GM19240 (cell line): ENCODE data around the gene SDCCAG8.

ENCODE experiments used
- DNase-seq: peaks from one replicate; pipeline ENCODE4 v3.0.0; 2011; ENCODE audit warnings: low spot score; ENCODE audit not compliant: insufficient read length

SDCCAG8 gene

DNA sequence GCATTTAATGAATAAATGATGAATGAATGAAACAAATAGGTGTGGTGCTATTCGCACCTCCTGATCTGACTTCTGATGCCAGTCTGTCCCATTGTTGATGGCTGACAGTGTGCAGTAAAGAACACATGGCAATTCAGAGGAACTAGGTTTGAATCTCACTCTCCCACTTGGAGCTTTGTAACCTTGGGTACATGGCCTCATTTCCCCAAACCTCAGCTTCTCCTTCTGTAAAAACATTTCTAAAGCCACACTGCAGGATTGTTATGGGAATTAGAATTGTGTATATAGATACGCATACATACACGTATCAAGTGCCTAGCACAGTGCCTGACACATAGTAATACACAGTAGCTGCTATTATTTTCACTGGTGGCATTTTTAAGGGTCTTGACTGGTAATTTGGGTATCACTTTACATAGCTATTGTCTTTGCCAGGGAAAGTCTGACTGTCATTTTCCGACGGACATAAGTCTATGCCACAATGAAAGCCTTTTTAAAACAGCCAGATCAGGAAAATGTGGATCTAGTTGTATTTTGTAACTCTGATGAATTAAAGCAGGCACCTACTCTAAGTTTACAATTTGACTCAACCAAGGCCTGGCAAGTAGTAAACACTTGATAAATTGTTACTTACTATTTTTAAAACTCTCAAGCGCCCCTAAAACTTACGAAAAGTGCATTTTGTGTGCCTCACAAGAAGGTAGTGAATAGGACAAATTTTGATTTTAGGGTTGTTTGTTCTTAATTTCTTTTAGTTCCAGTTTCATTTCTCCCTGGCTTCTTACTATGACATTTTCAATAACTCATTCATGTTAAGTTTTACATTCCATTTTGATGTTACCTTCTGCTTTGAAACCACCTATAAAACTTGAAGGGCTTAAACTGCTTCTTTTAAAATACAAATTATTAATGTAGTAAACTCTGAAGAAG, 164.4 kb downstream of the SDCCAG8 start:
- DNase-seq: no peak

GRCh38 chr1:243420946-243421685, 165.3 kb downstream of the SDCCAG8 start:
- no peak for DNase-seq

- DNase-seq: peak; percentile 19
These were observed 165.9 kb downstream of the SDCCAG8 start for GRCh38 chr1:243421784-243422183.

DNA sequence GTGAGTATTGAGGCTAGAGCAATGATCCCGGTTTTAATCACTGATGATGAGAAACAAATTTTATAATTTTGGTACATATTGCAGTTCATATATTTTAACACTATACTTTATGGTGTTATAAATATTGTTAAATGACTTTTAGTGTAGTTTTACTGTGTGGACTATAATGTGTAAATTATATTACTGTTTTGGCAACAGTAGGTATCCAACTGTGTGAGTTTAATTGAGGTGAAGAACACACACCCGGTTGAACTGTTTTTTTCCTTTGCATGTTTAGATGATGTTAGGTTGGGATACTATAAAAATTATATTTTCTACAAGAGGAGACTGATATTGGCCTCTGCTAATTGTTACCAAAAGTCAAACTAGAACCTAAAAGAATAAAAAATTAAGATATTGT, 166.5 kb downstream of the SDCCAG8 start:
- no peak for DNase-seq

DNA sequence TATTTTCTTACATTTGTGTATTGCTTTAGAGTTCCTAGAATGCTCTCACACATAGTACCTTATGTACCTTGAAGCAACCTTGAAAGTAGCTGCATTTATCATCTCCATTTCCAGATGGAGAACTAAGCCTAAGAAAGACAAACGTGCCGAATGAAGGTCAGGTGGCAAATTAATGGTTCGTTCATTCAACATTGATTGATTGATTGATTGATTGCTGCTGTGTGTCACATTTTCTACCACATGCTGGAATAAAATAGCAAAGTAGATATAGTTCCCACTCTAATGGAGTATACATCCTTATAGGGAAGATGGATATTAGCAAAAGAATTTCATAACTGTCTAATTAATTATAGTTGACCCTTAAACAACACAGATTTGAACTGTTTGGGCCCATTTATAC, 172.2 kb downstream of the SDCCAG8 start:
- DNase-seq: no peak

GRCh38 chr1:243428617-243429342, 172.9 kb downstream of the SDCCAG8 start:
- DNase-seq: no peak

- DNase-seq: no peak
These were observed 175.8 kb downstream of the SDCCAG8 start for GRCh38 chr1:243431591-243431990.

- no peak for DNase-seq
These were observed 176.3 kb downstream of the SDCCAG8 start for GRCh38 chr1:243432136-243432535.

DNA sequence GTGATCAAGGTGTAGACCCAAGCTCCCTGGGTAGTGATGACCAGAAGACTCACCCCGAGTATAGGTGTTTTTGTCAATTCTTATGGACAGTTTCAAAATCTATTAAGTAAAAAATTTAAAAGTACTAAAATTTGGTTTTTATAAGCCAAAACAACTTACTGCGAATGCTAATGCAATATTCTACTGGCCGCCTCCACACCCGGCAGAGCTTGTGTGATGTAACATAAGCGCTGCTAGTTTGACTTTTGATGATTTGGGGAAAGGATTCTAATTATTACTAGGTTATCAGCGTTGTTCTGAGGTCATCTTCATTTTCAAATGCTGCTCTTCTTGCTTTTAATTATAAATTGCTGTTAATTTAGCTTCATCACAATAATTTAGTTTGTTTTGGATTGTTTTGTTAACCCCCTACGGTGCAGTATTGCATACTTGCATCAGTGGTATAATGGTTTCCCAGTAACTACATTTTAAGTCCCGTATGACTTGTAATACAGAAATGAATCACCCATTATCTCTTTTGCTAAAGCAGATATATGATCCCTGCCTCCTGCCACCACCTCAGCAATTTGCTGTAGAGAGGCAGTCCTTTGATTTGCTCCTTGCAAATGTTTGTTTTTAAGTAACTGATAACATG, 178.0 kb downstream of the SDCCAG8 start:
- no peak for DNase-seq

DNA sequence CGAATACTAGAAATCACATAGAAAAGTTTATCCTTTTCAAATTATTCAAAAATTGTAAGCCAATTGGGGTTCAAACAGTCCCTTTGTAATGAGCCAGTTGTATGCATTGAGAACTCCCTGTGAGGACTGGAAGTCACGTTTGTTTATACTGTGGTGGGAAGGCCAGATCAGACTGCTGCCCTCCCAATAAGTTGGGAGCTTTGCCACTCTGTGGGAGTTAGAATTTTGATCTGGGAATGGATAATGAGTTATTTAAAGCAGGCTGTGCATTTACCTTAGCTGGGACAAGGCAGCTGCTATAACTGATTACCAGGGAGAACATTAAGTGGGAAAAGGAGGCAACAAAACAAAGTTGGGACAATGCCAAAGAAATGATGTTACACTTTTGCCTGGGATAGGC, 178.8 kb downstream of the SDCCAG8 start:
- DNase-seq: no peak

GRCh38 chr1:243435836-243436235, 180.0 kb downstream of the SDCCAG8 start:
- no peak for DNase-seq

DNA sequence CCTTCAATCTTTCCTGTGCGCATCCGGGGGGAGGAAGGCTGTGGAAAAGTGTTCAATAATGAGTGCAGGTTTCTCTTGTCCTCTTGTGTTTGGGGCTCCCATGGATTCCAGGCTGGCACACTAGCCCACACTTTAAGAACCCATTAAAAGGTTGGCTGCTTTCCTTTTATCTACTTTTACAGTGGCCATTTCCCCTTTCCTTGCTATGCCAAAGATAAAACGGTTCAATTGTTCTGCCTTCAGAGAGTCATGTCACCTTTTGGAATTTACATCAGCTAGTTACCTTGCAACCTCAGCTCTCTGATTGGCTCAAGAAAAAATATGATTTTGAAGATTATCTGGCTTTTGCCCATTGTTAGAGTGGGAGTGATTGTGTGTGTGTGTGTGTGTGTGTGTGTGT, 182.3 kb downstream of the SDCCAG8 start:
- no peak for DNase-seq

GRCh38 chr1:243438815-243439214, 183.0 kb downstream of the SDCCAG8 start:
- no peak for DNase-seq

- DNase-seq: no peak
These were observed 184.6 kb downstream of the SDCCAG8 start for GRCh38 chr1:243440406-243440805.

DNA sequence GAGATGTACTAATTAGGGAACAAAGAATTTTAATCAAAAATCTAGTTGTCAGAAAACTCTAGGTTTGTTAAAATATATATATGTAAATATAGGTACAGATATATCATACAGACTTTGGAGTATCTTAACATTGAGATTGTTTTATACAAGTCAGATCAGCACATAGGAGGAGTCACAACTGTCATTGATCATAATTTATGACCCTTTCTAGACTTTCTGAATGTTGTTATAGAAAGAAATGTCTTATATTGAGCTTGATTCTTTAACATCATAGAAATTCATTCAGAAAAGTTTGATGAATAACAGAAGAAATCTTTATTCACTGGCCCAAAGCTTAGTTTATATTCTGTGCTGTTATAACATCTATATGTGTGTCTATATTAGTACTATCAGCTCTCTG, 185.8 kb downstream of the SDCCAG8 start:
- no peak for DNase-seq

GRCh38 chr1:243443557-243443956, 187.7 kb downstream of the SDCCAG8 start:
- DNase-seq: no peak

DNA sequence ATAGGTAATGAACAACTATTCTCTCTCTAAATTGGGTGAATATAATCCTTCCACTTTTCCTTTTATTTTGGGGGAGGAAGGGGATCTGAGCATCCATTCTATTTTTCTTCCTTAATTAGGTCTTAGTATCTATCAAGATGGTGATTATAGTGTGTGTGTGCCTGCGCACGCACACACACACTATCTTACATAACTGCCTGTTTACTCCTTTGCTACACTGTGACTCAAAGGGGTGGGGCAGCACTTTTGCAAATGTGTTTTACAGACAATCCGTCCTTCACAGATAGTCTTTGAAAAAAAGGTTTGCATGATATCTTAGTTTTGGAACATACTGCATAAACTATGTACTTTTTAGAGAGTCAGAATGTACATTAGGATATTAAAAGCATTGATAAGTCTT, 191.5 kb downstream of the SDCCAG8 start:
- no peak for DNase-seq

DNA sequence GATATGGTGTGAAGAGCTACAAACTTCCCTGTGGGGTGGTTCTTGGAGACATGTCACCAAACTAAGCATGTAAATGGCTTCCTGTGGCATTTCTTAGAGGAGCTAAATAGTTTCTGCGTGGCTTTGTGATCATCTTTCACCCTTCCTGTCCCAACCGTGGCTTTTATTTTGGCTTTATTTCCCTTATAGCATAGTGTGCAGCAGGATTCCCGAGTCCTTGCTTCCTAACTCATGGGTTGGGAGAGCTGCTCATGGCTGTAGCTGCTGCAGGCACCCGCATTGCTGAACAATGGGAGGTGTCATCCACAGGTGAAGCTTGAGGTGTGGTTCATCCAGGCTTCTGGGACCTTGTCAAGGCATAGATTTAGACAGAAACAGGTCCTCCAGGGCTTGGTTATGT, 192.0 kb downstream of the SDCCAG8 start:
- DNase-seq: no peak

GRCh38 chr1:243449373-243449772, 193.5 kb downstream of the SDCCAG8 start:
- DNase-seq: no peak

GRCh38 chr1:243452092-243452491, 196.3 kb downstream of the SDCCAG8 start:
- DNase-seq: no peak

DNA sequence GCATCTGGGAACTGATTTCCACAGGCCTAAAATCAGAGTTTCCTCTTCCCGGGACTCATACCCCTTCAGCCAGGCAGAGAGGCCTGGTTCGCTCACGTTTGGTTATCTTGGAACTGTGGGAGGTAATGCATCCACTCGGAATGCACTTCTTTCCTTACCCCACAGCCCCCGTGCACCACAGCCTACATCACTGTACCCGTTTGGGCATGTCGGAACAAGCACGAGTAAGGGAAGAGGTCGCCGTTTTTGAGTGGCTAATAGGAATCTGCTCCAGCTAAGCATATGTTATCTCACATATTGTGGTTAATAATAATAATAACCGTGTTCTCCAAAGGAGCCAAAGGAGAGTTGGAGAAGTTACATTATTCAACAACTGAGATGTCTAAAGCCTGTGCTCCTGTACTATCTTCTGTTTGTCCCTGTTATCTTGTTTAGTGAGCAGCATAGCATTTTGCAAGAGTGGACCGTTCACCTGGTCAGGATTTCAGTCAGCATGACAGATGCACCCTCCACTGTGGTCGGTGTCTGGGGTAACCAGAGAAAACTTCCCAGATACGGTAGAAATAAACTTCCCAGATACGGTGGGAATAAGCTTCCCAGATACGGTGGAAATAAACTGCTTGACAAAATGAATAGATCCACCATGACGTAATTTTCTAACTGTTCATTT, 198.6 kb downstream of the SDCCAG8 start:
- DNase-seq: no peak
